ENCODE data around the gene WDR41. TPM values are rescaled to one million over a fixed set of nuclear protein-coding genes. Genes with fewer than 3 reads are reported as not detected.

The WDR41 gene
- total and polyA plus RNA-seq, 12 donors, result 9.8 to 63.0 (median 34.4) TPM

GRCh38 chr5:77431719-77432118 lies 60.4 kb downstream of the WDR41 start:
- intact Hi-C loops (cut with DNase I), result no loop called here
- TF ChIP-seq POLR2A (IDR thresholded peaks at IDR 0.05) (no peak), CTCF (IDR thresholded peaks at IDR 0.05) (no peak)
- Histone ChIP-seq H3K27ac (no peak overlapping the region), H3K27me3 (no peaks in the 10 kb centered on the region), H3K36me3 (replicated peaks in 1 of 2) (peaks cover 0 to 27% of the 10 kb centered on the region in 2 donors), H3K4me3 (no peak overlapping the region), H3K4me1 (replicated peaks in 1 of 2) (peaks cover 0 to 9% of the 10 kb centered on the region in 2 donors), H3K9me3 (replicated peaks in 1 of 3) (no peaks in the 10 kb centered on the region)
- DNase-seq, result no peak
- WGBS, 4 donors, result 94 to 100% (median 96%) methylated on average over 1 of the region's 1 CpG

GRCh38 chr5:77431286-77431685 lies 60.8 kb downstream of the WDR41 start:
- peaks cover 0 to 27% of the 10 kb centered on the region in 2 donors for H3K36me3 ChIP-seq (replicated peaks in 1 of 2)
- WGBS, 4 donors, result 96 to 99% (median 98%) methylated on average over 3 of the region's 3 CpGs

DNA sequence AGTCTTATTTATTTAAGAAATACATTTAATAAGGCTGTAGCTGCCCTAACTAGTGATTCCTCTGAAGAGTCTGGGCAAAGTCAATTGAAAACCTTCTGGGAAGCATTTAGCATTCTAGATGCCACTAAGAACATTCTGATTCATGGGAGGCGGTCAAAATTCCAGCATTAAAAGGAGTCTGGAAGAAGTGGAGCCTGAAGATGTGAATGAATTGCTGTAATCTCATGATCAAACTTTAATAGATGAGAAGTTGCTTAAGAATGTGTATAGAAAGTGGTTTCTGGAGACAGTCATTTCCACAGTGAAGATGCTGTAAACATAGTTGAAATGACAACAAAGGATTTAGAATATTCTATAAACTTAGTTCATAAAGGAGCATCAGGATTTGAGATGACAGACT lies 61.4 kb downstream of the WDR41 start:
- H3K36me3 ChIP-seq (replicated peaks in 1 of 2), result peaks cover 0 to 27% of the 10 kb centered on the region in 2 donors
- TF ChIP-seq CTCF (IDR thresholded peaks at IDR 0.05), result no peak
- no peaks in the 10 kb centered on the region for H3K9me3 ChIP-seq (replicated peaks in 1 of 3)
- no peaks in the 10 kb centered on the region for H3K27me3 ChIP-seq
- no peak for DNase-seq
- no peak overlapping the region for H3K27ac ChIP-seq
- intact Hi-C loops (cut with DNase I), result no loop called here
- H3K4me1 ChIP-seq (replicated peaks in 1 of 2), result peaks cover 0 to 17% of the 10 kb centered on the region in 2 donors
- H3K4me3 ChIP-seq, result no peak overlapping the region
- WGBS, 4 donors, result 100% methylated on average over 1 of the region's 1 CpG

More at GRCh38 chr5:77431286-77431685, 60.8 kb downstream of the WDR41 start:
- intact Hi-C loops (cut with DNase I), result no loop called here
- H3K4me3 ChIP-seq, result no peak overlapping the region
- H3K4me1 ChIP-seq (replicated peaks in 1 of 2), result peaks cover 0 to 12% of the 10 kb centered on the region in 2 donors
- no peak for TF ChIP-seq POLR2A (IDR thresholded peaks at IDR 0.05)
- TF ChIP-seq CTCF (IDR thresholded peaks at IDR 0.05), result no peak
- no peaks in the 10 kb centered on the region for H3K9me3 ChIP-seq (replicated peaks in 1 of 3)
- DNase-seq, result no peak
- no peaks in the 10 kb centered on the region for H3K27me3 ChIP-seq
- H3K27ac ChIP-seq, result no peak overlapping the region

DNA sequence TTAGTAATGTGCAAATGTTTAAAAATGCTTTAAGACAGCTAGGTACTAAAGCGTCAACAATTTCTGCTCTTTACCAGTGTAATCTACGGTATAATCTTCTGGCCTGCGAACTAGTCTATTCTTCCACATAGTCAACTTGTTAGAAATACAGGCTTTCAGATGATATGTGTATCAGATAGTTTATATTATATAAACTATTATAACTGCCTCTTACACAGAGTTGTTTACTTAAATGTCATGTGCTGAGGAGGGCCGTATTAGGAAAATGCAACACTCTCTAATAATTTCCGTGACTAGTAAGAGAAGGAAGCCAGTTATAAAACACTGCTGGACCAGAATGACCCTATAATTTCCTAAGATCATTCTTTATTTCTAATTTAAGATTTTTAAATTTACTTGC lies 63.6 kb downstream of the WDR41 start:
- WGBS, 4 donors, result 90 to 94% (median 90%) methylated on average over 5 of the region's 5 CpGs
- intact Hi-C loops (cut with DNase I), result no loop called here
- no peak for TF ChIP-seq POLR2A (IDR thresholded peaks at IDR 0.05)
- TF ChIP-seq CTCF (IDR thresholded peaks at IDR 0.05), result no peak
- no peak for DNase-seq
- Histone ChIP-seq H3K4me1 (replicated peaks in 1 of 2) (peaks cover 0 to 17% of the 10 kb centered on the region in 2 donors), H3K36me3 (replicated peaks in 1 of 2) (peaks cover 0 to 20% of the 10 kb centered on the region in 2 donors), H3K27ac (no peak overlapping the region), H3K9me3 (replicated peaks in 1 of 3) (no peaks in the 10 kb centered on the region), H3K4me3 (no peak overlapping the region), H3K27me3 (no peaks in the 10 kb centered on the region)
